ENCODE measurements around the gene BTBD9.

DNA sequence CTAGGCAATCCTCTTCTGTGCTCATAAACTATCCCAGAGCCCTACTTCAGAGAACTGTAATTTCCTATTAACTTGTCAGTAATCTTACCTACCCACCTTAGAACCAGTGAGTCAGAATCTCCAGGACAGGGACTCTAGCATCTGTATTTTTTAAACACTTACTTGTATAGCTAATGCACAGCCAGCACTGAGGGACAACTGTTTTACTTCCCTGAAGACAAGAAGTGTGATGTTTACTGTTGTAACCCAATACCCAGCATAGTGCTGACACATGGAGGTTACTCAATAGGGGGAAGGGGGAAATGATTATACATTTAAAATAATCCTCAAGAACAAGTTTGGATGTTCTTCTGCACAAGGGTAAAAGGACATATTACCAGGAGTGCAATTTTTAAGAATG, 130.8 kb downstream of the BTBD9 start:
- TF ChIP-seq, protein P1, sequence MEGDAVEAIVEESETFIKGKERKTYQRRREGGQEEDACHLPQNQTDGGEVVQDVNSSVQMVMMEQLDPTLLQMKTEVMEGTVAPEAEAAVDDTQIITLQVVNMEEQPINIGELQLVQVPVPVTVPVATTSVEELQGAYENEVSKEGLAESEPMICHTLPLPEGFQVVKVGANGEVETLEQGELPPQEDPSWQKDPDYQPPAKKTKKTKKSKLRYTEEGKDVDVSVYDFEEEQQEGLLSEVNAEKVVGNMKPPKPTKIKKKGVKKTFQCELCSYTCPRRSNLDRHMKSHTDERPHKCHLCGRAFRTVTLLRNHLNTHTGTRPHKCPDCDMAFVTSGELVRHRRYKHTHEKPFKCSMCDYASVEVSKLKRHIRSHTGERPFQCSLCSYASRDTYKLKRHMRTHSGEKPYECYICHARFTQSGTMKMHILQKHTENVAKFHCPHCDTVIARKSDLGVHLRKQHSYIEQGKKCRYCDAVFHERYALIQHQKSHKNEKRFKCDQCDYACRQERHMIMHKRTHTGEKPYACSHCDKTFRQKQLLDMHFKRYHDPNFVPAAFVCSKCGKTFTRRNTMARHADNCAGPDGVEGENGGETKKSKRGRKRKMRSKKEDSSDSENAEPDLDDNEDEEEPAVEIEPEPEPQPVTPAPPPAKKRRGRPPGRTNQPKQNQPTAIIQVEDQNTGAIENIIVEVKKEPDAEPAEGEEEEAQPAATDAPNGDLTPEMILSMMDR (IDR thresholded peaks at IDR 0.05), result no peak
- no peak for TF ChIP-seq POLR2A (IDR thresholded peaks at IDR 0.05)
